Subcutaneous abdominal adipose tissue (tissue), 5 donors: Measurements from ENCODE around the gene GNG11.

Source experiments
- H3K27ac ChIP-seq: one replicate; pipeline ENCODE4 v1.7.0; 2013; ENCODE audit warnings: low read depth, mild to moderate bottlenecking, inconsistent platforms, low read length, moderate library complexity
- H3K27me3 ChIP-seq, 5 donors: one replicate each; pipeline ENCODE4 v1.7.0; 2013; ENCODE audit warnings: low read length in 5 of 5, inconsistent platforms in 1 of 5; ENCODE audit not compliant: control insufficient read depth in 5 of 5, insufficient read depth in 4 of 5
- H3K36me3 ChIP-seq, 5 donors: one replicate each; pipeline ENCODE4 v1.7.0; 2013; ENCODE audit warnings: low read length in 5 of 5; ENCODE audit not compliant: control insufficient read depth in 5 of 5, insufficient read depth in 5 of 5
- H3K4me1 ChIP-seq, 5 donors: one replicate each; pipeline ENCODE4 v1.7.0; 2013; ENCODE audit warnings: low read length in 5 of 5, mild to moderate bottlenecking in 3 of 5, moderate library complexity in 1 of 5; ENCODE audit not compliant: control insufficient read depth in 5 of 5, insufficient read depth in 5 of 5
- H3K4me3 ChIP-seq, 5 donors: one replicate each; pipeline ENCODE4 v1.7.0; 2013; ENCODE audit warnings: low read length in 5 of 5, low read depth in 1 of 5
- H3K9ac ChIP-seq, 5 donors: one replicate each; pipeline ENCODE4 v1.7.0; 2013; ENCODE audit warnings: low read length in 5 of 5, mild to moderate bottlenecking in 4 of 5, moderate library complexity in 3 of 5
- H3K9me3 ChIP-seq, 5 donors: one replicate each; pipeline ENCODE4 v1.7.0; 2013; ENCODE audit warnings: low read length in 5 of 5; ENCODE audit not compliant: control insufficient read depth in 5 of 5
- donor health status: healthy.
- donor health status: healthy.
- donor health status: healthy.
- donor health status: healthy.
- donor health status: healthy.

Gene GNG11

GRCh38 chr7:93921607-93922566 is at the start of gene GNG11:
Gene GNG11 (plus strand): TSS chr7:93921735. CDS start chr7:93922138, 403 bp downstream.
- peak within 1 kb of the TSS; percentile 99 for H3K27ac ChIP-seq
- peak within 1 kb of the TSS; percentile 68 to 99 (median 88) for H3K9ac ChIP-seq
- H3K27me3 ChIP-seq: no peaks in the 10 kb centered on the region
- peak within 1 kb of the TSS; percentile 76 to 95 (median 83) for H3K4me3 ChIP-seq
- H3K36me3 ChIP-seq: peaks cover 6 to 11% (median 9%) of the 10 kb centered on the region in 5 donors
- H3K9me3 ChIP-seq: no peaks in the 10 kb centered on the region
- peaks cover 0 to 36% (median 26%) of the 10 kb centered on the region in 5 donors for H3K4me1 ChIP-seq

DNA sequence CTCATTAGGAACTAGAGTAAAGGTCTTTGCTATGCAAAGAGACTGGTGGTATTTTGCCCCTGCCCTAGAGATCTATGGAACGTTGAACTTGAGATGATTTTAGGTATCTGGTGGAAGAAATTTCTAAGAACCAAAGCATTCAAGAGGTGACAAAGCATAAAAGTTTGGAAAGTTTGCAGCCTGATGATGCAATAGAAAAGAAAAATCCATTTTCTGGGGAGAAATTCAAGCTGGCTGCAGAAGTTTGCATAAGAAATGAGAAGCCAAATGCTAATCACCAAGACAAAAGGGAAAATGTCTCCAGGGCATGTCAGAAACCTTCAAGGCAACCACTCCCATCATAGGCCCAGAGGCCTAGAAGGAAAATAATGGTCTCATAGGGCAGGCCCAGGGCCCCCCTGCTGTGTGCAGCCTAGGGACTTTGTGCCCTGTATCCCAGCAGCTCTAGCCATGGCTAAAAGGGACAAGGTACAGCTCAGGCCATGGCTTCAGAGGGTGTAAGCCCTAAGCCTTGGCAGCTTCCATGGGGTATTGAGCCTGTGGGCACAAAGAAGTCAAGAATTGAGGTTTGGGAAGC is 47.4 kb upstream of the GNG11 start:
- H3K27me3 ChIP-seq: no peaks in the 10 kb centered on the region
- H3K27ac ChIP-seq: no peak overlapping the region
- H3K9me3 ChIP-seq: peaks cover 0 to 3% (median 0%) of the 10 kb centered on the region in 5 donors
- no peaks in the 10 kb centered on the region for H3K36me3 ChIP-seq
- no peak overlapping the region for H3K9ac ChIP-seq
- no peaks in the 10 kb centered on the region for H3K4me1 ChIP-seq
- no peak overlapping the region for H3K4me3 ChIP-seq

- Histone ChIP-seq H3K9ac (no peak overlapping the region), H3K9me3 (peaks cover 0 to 5% (median 0%) of the 10 kb centered on the region in 5 donors), H3K27ac (no peak overlapping the region), H3K4me1 (no peaks in the 10 kb centered on the region), H3K36me3 (no peaks in the 10 kb centered on the region), H3K27me3 (no peaks in the 10 kb centered on the region), H3K4me3 (no peak overlapping the region)
Measured at GRCh38 chr7:93877742-93878141, 43.8 kb upstream of the GNG11 start.

- no peaks in the 10 kb centered on the region for H3K4me1 ChIP-seq
Measured at GRCh38 chr7:93879356-93879755, 42.2 kb upstream of the GNG11 start.

GRCh38 chr7:93882468-93882867 is 39.1 kb upstream of the GNG11 start:
- Histone ChIP-seq H3K4me1 (no peaks in the 10 kb centered on the region), H3K9me3 (peaks cover 0 to 5% (median 0%) of the 10 kb centered on the region in 5 donors), H3K27ac (no peak overlapping the region), H3K9ac (no peak overlapping the region), H3K27me3 (no peaks in the 10 kb centered on the region), H3K36me3 (no peaks in the 10 kb centered on the region), H3K4me3 (no peak overlapping the region)

More at GRCh38 chr7:93879356-93879755, 42.2 kb upstream of the GNG11 start:
- Histone ChIP-seq H3K9me3 (peaks cover 0 to 5% (median 0%) of the 10 kb centered on the region in 5 donors), H3K27ac (no peak overlapping the region), H3K36me3 (no peaks in the 10 kb centered on the region), H3K27me3 (no peaks in the 10 kb centered on the region), H3K9ac (no peak overlapping the region), H3K4me3 (no peak overlapping the region)

- Histone ChIP-seq H3K36me3 (no peaks in the 10 kb centered on the region), H3K9ac (no peak overlapping the region), H3K27ac (no peak overlapping the region), H3K9me3 (peaks cover 0 to 5% (median 0%) of the 10 kb centered on the region in 5 donors), H3K27me3 (no peaks in the 10 kb centered on the region), H3K4me1 (peaks cover 0 to 4% (median 0%) of the 10 kb centered on the region in 5 donors), H3K4me3 (no peak overlapping the region)
Measured at GRCh38 chr7:93883078-93883916, 38.2 kb upstream of the GNG11 start.

- H3K9me3 ChIP-seq: peaks cover 0 to 4% (median 0%) of the 10 kb centered on the region in 5 donors
- no peak overlapping the region for H3K27ac ChIP-seq
- no peaks in the 10 kb centered on the region for H3K36me3 ChIP-seq
- H3K9ac ChIP-seq: no peak overlapping the region
- no peaks in the 10 kb centered on the region for H3K27me3 ChIP-seq
- peaks cover 0 to 4% (median 0%) of the 10 kb centered on the region in 5 donors for H3K4me1 ChIP-seq
- H3K4me3 ChIP-seq: no peak overlapping the region
Measured at GRCh38 chr7:93883917-93884345, 37.6 kb upstream of the GNG11 start.

DNA sequence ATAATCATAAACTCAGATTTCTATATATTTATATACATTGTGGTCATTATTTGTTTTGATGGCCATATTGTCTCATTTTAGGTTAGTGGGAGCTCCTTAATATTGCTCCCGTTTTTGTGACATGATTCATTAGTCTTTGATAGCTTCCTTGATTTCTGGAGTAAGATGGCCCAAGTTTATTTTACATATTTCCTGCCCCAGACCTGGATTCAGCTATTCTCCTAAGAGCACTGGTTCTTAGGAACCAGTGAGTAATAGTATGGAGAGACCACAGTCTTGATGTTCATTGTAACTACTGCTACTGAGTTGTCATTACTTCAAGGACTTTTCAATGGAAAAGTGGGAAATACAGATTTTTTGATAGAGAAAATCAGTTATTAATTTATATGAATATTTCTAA is 37.0 kb upstream of the GNG11 start:
- Histone ChIP-seq H3K4me3 (no peak overlapping the region), H3K27ac (no peak overlapping the region), H3K36me3 (no peaks in the 10 kb centered on the region), H3K9me3 (peaks cover 0 to under 1% (median 0%) of the 10 kb centered on the region in 5 donors), H3K4me1 (peaks cover 0 to 4% (median 0%) of the 10 kb centered on the region in 5 donors), H3K27me3 (no peaks in the 10 kb centered on the region), H3K9ac (no peak overlapping the region)

DNA sequence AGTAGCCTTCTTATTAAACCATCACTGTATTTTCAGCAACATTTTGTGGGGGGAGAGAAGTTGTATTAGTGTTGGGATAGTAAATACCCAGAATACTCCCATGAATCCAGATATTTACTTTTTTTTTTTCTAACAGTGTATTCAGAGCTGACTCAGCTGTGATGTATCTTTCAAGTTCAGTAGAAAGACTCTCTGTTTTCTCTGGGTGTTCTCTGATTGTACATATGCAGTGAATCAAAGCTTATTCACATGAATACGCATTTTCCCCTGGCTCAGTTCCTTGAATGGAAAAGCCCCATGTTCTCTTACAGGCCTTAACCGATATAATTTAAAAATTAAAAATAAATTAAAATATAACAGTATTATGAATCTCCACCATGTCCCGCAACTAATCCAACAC is 32.3 kb upstream of the GNG11 start:
- no peaks in the 10 kb centered on the region for H3K27me3 ChIP-seq
- H3K9ac ChIP-seq: peak overlapping the region in 1 of 5 donors; percentile 70
- no peaks in the 10 kb centered on the region for H3K9me3 ChIP-seq
- H3K27ac ChIP-seq: peak overlapping the region; percentile 68
- H3K4me1 ChIP-seq: peaks cover 0 to 18% (median 15%) of the 10 kb centered on the region in 5 donors
- H3K4me3 ChIP-seq: peak overlapping the region in 3 of 5 donors; percentile 75 to 85 (median 81)
- H3K36me3 ChIP-seq: no peaks in the 10 kb centered on the region
